HG03135 (cell line): Measurements from ENCODE around the gene NXN.
"Not testable (repeated sequence)": the region's sequence is repeated elsewhere in the genome, so short reads cannot be mapped to it uniquely, and the experiment has no call there.

Source experiments
- ATAC-seq: cut with Tn5 transposase; IDR thresholded peaks from one replicate; pipeline ENCODE4 v1.9.1; 2021; ENCODE audit warnings: mild to moderate bottlenecking, moderate library complexity; ENCODE audit not compliant: unreplicated experiment

The NXN gene

DNA sequence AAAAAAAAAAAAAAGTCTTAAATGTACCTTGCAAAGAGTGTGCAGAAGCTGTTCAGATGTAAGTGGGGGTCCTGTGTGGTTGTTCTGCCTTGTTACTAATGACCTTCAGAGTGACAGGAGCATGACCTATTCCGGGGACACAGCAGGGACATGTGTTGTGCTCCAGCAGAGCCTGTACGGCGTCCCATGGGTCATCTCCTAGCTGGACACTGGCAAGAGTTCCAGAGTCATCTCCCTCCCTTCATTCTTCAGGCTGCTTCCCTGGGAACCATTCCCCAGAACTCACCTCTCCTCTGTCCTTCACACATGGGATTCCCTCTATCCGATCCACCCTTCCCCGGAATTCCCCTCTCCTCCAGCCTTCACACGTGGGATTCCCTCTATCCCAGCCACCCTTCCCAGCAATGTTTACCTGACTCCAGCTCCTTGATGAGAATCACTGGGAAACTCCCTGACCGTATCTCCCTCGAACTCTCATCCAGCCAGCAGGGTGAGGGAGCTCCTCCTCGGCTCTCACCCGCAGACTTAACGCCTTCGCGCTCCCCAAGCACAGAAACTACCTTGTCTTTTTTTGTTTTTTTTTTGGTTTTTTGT is 111.6 kb downstream of the NXN start:
- ATAC-seq, result no peak

DNA sequence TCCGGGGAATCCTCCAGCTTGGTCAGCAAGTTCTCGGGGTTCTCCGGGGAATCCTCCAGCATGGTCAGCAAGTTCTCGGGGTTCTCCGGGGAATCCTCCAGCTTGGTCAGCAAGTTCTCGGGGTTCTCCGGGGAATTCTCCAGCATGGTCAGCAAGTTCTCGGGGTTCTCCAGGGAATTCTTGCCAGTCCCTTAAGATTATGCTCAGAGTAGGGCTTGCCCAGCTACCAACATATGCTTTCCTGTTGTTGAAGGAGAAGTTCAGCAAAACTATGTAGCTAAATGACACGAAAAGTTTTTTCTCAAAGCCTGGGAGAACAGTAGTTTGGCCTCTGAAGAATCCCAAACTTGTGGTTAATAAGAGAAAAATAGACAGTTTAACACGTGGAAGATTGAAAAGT is 112.3 kb downstream of the NXN start:
- not testable (repeated sequence) for ATAC-seq

DNA sequence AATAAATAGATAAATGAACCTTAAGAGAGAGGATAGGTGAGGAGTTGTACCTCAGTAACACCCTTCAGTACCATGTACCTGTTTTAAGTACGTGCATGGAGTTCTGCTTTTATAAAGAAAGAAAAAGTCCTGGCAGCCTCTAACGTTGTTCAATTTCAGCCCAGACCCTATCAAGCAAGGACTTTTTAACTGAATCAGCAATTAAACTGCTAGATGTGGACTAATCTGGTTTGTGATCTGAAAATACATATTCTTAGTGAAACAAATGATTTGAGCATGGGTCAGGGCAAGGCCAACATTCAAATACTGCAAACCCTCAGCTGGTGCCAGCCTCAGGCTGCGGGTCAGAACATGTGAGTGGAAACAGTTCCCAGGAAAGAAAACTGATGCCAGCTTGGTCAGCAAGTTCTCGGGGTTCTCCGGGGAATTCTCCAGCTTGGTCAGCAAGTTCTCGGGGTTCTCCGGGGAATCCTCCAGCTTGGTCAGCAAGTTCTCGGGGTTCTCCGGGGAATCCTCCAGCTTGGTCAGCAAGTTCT is 112.9 kb downstream of the NXN start:
- no peak for ATAC-seq

DNA sequence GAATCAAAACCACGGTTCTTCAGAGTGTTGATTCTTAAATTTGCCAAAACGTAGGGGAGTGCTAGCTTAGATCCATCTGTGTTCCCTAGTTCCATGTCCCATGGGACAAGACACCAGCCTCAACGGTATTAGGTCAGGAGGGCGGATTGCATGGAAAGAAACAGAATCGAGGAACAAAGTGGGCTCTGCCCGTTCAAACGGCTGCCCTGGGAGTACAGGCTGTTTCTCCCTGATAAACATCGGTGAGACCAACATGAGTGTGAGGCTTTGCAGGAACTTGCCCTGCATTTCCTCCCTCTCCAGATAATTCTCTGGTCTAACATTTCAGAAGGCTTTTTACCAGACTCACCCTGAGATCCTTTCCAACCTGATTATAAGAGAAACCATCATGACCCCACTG is 115.3 kb downstream of the NXN start:
- no peak for ATAC-seq

DNA sequence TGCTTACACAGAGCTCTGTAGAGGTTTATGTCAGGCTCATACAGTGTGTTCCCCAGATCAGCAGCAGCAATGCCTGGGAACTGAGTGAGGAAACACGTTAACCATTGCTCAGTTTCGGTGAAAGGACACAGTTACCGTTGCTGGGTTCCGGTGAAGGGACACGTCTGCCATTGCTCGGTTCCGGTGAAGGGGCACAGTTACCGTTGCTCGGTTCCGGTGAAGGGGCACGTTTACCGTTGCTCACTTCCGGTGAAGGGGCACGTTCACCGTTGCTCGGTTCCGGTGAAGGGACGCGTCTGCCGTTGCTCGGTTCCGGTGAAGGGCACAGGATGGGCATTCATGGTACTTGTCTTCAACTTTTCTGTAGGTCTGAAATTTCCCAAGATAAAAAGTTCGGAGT is 115.7 kb downstream of the NXN start:
- ATAC-seq, result no peak

DNA sequence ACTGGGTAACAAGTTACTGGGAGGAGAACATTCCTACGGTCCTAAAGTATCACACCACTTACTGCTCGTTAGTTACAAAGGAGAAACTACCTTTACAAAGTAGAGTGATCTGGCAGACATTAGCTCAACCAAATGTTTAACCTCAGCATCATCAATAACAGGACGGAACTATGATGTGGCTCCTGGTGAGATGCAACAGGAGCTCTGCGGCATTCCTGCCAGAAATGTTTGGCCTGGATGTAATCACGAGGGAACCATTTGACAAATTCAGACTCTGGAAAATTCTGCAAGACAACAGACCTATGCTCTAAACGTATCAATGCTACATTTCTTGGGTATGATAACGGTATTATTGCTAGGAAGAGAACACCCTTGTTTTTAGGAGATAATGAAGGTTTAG is 117.0 kb downstream of the NXN start:
- no peak for ATAC-seq

DNA sequence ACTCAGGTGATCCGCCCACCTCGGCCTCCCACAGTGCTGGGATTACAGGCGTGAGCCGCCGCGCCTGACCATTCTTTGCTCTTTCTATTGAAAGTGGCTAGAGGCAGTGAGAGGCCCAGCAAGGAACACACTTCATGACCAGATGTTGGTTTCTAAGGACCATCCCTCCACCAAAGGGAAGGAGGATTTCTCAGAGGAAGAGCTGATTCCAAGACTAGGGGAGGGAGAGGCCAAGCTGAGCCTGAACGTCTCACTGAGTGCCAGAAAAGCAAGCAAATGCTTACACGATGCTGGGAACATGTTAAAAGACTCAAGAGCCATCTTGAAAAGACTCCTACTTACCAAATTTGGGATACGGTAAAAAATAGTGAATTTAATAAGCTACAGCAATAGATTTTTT is 118.2 kb downstream of the NXN start:
- ATAC-seq, result no peak

DNA sequence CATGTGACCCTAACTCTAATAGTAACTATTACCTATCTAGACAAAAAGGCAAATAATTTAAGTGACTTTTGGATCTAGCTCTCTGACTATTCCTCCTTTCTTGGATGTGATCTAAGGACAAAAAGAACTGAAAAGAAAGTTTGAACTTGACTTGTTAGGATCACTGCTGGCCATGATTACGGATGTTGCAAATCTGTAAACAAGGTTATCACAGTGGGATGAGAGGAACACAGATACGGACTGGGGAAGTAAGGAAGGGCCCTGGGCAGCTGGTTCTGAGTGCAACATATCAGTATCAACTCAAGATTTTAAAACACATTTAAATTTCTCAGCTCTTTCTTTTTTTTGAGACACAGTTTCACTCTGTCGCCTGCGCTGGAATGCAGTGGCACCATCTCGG is 118.8 kb downstream of the NXN start:
- ATAC-seq, result no peak

DNA sequence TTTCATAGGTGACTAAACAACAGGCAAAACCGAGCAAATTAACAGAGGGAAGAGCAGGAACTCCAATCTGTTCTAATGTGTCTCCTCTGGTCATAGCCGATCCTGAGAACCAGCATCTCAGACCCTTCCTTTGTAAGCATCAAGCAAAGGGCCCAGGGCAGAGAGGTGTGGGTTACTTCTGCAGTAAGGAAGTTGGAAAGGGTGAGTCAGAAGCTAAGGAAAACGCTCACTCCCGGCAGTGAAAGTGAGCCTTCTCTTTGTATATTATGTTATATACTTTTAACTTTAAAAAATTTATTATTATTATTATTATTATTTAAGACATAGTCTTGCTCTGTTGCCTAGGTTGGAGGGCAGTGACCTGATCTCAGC is 119.8 kb downstream of the NXN start:
- no peak for ATAC-seq

DNA sequence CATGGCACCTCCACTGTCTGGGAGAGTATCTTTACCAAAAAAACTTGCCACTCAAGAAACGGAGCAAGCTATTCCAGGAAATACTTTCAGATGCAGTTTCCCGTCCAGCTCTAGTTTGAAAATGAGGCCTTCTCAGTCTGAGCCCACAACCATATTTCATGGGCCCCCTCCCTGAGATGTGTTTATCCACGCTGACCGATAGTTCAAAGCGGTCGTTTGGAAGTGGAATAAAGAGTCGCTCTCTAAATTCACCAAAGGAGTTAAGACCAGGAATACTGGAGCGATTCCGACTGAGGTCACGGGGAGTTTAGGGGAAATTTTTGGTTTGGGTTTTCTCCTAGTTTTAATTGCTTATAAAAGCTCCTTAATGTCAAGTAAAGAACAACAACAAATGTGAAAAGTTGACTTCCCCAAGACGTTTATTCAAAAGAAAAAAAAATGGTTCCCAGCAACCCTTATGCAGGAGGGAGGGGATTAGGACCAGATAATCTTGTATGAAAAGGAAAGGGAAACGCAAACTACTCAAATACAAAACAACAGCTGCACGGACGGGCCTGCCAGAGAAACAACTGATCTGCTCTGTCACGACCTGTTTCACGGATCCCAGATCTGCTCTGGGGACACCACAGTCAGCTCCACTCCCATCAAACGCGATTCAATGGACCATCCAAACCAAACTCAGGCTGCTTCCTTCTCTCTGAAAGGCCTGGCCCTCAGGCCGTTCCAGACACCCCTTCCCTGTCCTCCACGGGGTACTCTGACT is 120.3 kb downstream of the NXN start:
- no peak for ATAC-seq

DNA sequence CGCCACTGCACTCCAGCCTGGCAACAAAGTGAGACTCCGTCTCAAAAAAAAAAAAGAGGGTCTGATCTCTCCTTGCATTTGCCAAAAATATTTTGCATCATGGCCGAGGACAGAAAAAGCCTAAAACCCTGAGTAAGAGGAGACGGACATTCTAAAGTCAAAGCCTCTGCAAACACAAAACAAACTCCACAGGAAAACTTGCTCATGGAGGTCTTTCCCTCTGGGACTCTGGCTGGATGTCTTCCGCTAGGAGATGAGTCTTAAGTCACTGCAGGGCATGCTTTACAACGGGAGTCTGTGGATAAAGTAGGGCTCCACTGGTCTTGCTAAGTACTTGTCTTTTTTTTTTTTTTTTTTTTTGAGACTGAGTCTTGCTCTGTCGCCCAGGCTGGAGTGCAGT is 123.4 kb downstream of the NXN start:
- no peak for ATAC-seq

DNA sequence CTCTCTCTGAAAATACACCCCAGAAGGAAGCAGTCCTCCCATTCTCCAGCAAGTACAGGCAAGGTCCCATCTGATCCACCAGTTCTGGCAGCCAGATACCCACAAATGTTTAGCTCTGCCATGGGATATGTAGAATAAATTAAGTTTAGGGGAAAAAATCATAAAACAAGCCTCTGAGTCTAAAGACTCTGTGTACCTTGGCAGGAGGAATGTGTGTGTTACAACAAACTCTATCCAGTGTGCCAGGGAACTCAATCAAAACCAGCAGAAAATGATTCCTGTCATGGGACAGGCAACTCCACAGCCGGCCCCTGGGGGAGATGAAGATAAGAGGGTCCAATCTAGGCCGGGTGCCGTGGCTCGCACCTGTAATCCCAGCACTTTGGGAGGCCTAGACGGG is 124.0 kb downstream of the NXN start:
- no peak for ATAC-seq

DNA sequence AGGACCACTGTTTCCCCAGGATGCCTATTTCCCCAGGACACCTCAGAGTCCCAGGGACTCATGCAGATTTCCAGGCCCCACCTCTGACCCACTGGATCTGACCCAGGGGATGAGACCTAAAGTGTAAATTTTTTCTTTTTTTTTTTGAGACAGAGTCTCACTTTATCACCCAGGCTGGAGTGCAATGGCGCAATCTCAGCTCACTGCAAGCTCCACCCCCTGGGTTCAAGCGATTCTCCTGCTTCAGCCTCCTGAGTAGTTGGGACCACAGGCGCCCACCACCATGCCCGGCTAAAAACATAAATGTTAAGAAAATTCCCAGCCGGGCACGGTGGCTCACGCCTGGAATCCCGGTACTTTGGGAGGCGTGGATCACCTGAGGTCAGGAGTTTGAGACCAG is 126.7 kb downstream of the NXN start:
- ATAC-seq, result not testable (repeated sequence)

DNA sequence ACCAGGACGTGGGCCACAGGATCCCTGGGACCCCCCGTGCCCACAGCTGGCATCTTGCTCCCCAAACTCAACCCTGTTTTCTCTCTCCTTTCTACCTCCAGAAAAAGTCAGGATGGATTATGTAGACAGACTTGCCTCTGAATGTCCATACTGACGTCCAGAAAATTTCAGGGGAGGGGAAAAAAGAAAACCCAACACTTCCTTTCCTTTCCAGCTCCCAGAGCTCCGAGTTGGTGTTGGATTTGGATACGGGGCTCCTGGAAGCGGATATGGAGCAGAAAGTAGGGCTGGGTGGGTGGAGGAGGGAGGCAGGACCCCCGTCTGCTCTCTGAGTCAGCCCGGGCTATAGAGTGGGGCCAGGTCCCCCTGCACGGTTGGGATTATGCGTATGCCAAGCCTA is 127.2 kb downstream of the NXN start:
- ATAC-seq, result no peak

DNA sequence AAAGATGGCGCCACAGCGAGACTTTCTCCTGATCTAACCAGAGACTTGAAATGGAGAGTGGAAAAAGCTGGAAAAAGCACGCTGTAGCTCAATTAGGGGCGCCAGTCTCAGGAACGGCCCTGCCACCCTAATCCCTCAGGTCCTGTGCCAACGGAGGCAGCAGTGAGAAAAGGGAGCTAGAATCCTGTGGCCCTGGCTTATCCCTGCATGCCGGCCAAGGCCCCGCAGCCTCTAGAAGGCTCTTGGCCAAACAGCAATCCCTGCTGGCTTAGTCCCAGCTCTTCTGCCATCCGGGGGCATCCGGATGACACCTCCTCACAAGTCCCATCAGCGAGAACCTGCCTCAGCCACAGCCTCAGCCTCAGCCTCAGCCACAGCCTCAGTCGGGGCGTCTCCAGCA is 127.7 kb downstream of the NXN start:
- ATAC-seq, result no peak

DNA sequence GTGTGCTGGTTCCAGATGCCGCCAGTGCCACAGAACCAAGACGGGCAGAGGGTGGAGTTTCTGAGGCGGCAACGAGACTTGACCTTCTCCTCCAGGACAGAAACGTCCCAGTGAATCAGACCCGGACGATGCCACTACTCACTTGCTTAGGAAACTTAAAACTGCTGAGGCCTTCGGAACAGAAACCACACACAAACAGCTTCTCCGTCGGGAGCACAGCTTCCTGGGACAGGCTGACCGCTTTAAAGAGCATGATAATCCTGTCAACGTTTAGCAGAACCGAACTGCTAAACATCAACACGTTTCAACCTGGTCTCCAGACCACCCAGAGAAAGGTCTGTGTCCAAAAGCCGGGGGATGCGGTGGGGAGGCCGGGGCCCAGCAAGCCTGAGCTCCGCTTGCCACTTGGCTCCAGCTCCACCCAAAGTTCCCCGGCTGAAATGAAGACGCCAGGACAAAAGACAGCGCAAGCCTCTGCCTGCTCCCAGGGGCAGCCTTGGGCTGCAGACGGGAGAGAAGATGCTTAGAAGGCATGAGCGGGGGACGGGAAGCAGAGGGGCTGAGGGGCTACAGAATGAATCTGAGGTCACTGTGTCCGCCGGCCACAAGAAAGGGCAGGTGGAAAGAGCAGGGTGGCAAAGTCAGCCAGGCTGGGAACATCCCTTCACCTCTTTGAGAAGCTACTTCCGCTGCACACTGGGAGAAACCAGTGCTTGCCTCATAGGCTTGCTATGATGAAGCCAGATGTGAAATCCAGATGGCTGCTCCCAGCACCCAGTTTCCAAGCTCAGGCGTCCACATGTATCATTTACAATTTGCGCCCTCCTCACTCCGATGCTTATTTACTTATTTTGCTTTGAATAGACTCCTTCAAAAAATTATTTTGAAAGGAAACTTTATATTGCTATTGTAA is 128.5 kb downstream of the NXN start:
- ATAC-seq, result no peak

DNA sequence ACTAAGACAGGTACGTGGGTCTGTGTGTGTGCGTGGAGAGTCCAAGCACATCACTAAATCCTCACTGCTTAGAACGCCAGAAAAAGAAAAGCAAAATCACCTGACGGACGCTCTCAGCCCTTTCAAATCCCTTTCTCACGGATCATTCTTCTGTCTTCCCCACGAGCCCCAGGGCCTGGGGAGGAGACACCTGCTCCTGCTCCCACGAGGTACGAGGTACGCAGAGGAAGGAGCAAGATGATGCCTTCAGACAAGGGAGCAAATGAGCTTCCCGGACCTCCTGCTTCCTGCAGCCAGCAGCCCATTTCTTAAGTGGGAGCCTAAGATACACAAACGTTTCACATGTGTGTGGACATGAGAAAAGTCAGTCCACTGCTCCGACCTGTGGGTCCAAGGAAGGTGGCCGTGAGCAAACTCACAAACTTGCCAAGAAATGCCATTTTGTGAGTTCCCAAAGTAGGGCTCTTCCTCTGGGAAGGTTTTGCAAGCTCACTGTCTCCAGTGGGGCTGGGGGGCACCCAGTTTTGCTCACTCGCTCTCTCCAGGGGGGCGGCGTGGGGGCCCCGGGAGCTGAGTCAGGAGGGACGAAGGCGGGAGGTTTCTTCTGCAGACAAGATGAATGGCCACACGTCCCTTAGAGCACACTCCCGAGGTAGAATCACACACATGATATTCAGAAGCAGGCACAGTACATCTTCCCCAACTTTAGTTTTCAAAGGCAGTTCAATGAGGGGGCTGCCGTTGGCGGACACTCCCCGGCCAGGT is 129.3 kb downstream of the NXN start:
- ATAC-seq, result no peak

DNA sequence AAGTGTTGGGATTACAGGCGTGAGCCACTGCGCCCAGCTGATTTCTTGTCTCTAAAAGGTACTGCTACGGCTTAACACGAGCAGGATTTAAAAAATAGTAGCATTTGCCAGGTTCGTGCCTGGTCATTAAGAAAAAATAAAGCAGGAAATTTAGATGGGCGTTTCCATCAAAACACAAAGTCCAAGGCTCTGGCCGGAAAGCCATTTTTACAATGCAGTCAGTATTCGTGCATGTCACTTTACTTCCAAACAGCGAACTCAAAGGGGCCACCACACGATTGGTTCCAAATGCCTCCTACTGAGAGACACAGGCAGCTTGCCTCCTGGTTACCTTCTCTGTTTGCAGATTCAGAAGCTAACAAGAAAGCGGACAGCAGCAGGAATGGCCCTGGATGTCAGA is 131.2 kb downstream of the NXN start:
- ATAC-seq, result no peak

DNA sequence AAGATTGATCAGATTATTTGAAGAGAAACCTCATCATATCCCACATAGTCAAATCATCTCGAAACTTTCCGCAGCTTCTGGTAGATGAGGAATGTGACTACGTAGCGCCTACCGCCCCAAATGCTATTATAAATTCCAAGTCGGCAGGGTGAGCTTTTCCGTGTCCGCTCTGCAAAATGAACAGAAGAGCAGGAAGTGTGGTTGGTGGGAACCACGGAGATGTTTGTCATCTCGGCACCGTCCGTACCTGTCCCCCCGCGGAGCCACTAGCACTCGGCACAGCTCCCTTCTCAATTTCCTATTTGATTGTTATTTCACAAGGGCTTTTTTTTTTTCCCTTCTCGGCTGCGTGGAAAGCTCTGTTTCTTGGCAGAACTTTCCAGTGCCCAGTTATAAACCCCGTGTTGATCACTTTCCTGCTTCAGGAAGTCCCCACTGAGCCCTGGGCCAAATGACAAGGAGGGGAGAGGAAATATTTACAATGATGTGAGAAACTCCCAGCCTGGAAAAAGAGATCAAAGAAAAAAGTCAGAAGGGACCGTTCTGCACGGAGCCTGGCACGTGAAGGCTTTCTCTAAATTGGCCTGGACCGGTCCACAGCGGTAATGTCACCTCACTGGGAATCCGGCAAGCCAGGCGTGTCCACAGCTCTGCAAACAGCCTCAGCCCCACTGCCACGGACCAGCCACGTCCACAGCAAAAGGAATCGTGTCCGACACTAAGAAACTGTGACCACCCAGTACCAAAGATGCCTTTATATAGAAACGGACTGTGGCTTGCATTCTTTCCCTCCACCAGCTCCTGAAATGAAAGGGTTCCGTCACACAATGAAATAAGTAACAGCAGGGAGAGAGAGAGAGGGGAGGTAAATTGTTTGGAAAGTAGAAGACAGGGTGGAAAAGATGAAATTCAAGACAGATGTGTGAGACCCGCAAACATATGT is 132.4 kb downstream of the NXN start:
- no peak for ATAC-seq

DNA sequence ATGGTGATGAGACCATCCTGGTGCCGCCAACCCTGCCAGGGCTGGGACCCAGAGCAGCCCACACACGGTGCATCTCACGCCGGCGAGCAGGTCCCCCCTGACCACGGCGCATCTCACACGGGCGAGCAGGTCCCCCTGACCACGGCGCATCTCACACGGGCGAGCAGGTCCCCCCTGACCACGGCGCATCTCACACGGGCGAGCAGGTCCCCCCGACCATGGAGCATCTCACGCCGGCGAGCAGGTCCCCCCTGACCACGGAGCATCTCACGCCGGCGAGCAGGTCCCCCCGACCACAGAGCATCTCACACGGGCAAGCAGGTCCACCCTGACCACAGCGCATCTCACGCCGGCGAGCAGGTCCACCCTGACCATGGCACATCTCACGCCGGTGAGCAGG is 138.3 kb downstream of the NXN start:
- ATAC-seq, result no peak
